A549 (cell line): ENCODE measurements around the gene CLCF1. TPM values are rescaled to one million over a fixed set of nuclear protein-coding genes. Genes with fewer than 3 reads are reported as not detected.

ENCODE experiments used
- ATAC-seq, 2 experiments: fragments of 200-7000 bp in 1 of 2; fragments of >200 bp in 1 of 2; cut with Nextera tagmentation in 1 of 2; cut with Tn5 transposase in 1 of 2; 3 replicates each; pipeline versions ENCODE4 v1.8.0 to v1.9.1; 2018 to 2020; ENCODE audit warnings: mild to moderate bottlenecking in 1 of 2, moderate library complexity in 1 of 2
- CTCF ChIA-PET: fragments of 300-600 bp; sonication (Branson Sonifier 250); formaldehyde crosslinking; extraction: SDS; loops from one replicate; lab custom pipeline; 2021; ENCODE audit warnings: antibody characterized with exemption, inconsistent platforms; lab: Yijun Ruan, JAX
- POLR2A ChIA-PET: fragments of 350-600 bp; formaldehyde crosslinking; extraction: SDS; loops from one replicate; lab custom pipeline; 2021; ENCODE audit warnings: antibody characterized with exemption, inconsistent platforms; lab: Yijun Ruan, JAX
- DNase-seq, 2 experiments: peaks; one replicate each; pipeline versions ENCODE4 v3.0.0 to v3.0.0-alpha.2; 2011 to 2016; ENCODE audit warnings: low read depth in 1 of 2, low spot score in 1 of 2
- FAIRE-seq: peaks from 2 replicates; lab custom pipeline; 2011; peaks lifted over from hg19 to GRCh38; lab: Jason Lieb, UNC
- H3K27ac ChIP-seq, 2 experiments: fragments of >200 bp; sonication (Bioruptor Twin); formaldehyde crosslinking; 3 replicates each; pipeline ENCODE4 v1.5.1; 2016 to 2017
- H3K4me1 ChIP-seq: fragments of >200 bp; sonication (Bioruptor Twin); formaldehyde crosslinking; 3 replicates; pipeline ENCODE4 v1.6.1; 2016
- H3K4me2 ChIP-seq: fragments of >200 bp; sonication (Bioruptor Twin); formaldehyde crosslinking; 3 replicates; pipeline ENCODE4 v1.6.1; 2016
- H3K4me3 ChIP-seq: fragments of >200 bp; sonication (Bioruptor Twin); formaldehyde crosslinking; 3 replicates; pipeline ENCODE4 v1.5.1; 2016
- H3K9me3 ChIP-seq: fragments of >200 bp; sonication (Bioruptor Twin); formaldehyde crosslinking; 3 replicates; pipeline ENCODE4 v1.6.1; 2016
- ATOH8 ChIP-seq: fragments of 250-450 bp; sonication (Bioruptor Pico); IDR thresholded peaks from 2 replicates; pipeline ENCODE4 v1.5.0; 2020; ENCODE audit warnings: low read depth, mild to moderate bottlenecking, moderate library complexity
- CBX2 ChIP-seq: fragments of 200-600 bp; sonication (generic); IDR thresholded peaks from 2 replicates; pipeline ENCODE4 v1.6.1; 2016; ENCODE audit warnings: low read depth, mild to moderate bottlenecking, borderline replicate concordance
- CHD2 ChIP-seq: fragments of 150-350 bp; IDR thresholded peaks from 2 replicates; pipeline ENCODE4 v1.6.1; 2014; ENCODE audit warnings: low read length; ENCODE audit not compliant: partially characterized antibody
- CHD4 ChIP-seq: fragments of 200-600 bp; sonication (generic); IDR thresholded peaks from 2 replicates; pipeline ENCODE4 v1.6.1; 2016; ENCODE audit warnings: antibody characterized with exemption, mild to moderate bottlenecking, borderline replicate concordance
- EHF ChIP-seq: fragments of 250-450 bp; sonication (Bioruptor Pico); IDR thresholded peaks from 2 replicates; pipeline ENCODE4 v1.5.0; 2020; ENCODE audit warnings: mild to moderate bottlenecking
- ELK1 ChIP-seq: fragments of 150-350 bp; IDR thresholded peaks from 2 replicates; pipeline ENCODE4 v1.6.1; 2014; ENCODE audit warnings: low read depth, mild to moderate bottlenecking, low read length
- EP300 ChIP-seq, 2 experiments: fragments of >200 bp; sonication (Bioruptor Twin); formaldehyde crosslinking; IDR thresholded peaks; 2 replicates in 1 of 2; 3 replicates in 1 of 2; pipeline ENCODE4 v1.6.1; 2016 to 2017
- ESRRA ChIP-seq: fragments of 150-350 bp; IDR thresholded peaks from 2 replicates; pipeline ENCODE4 v1.6.1; 2014; ENCODE audit warnings: mild to moderate bottlenecking, low read length, borderline replicate concordance
- FOXS1 ChIP-seq: fragments of 250-450 bp; sonication (Bioruptor Pico); IDR thresholded peaks from 2 replicates; pipeline ENCODE4 v1.5.0; 2020; ENCODE audit warnings: mild to moderate bottlenecking, moderate library complexity
- GATA3 ChIP-seq: IDR thresholded peaks from 2 replicates; pipeline ENCODE4 v1.6.1; 2012; ENCODE audit warnings: borderline replicate concordance
- HES2 ChIP-seq: fragments of >200 bp; sonication (Bioruptor Twin); formaldehyde crosslinking; IDR thresholded peaks from 2 replicates; pipeline ENCODE4 v1.6.1; 2016
- HEYL ChIP-seq: fragments of 250-450 bp; sonication (Bioruptor Pico); IDR thresholded peaks from 2 replicates; pipeline ENCODE4 v1.8.0; 2021; ENCODE audit warnings: mild to moderate bottlenecking, moderate library complexity
- HMGXB4 ChIP-seq: fragments of 250-450 bp; sonication (Bioruptor Pico); IDR thresholded peaks from 2 replicates; pipeline ENCODE4 v1.5.0; 2021; ENCODE audit warnings: mild to moderate bottlenecking, moderate library complexity, borderline replicate concordance
- HOXA7 ChIP-seq: fragments of 250-450 bp; sonication (Bioruptor Pico); IDR thresholded peaks from 2 replicates; pipeline ENCODE4 v1.5.0; 2020; ENCODE audit warnings: mild to moderate bottlenecking, moderate library complexity
- HOXB5 ChIP-seq: fragments of 250-450 bp; sonication (Bioruptor Pico); IDR thresholded peaks from 2 replicates; pipeline ENCODE4 v1.5.0; 2020; ENCODE audit warnings: mild to moderate bottlenecking, moderate library complexity
- JUNB ChIP-seq: fragments of >200 bp; sonication (Bioruptor Twin); formaldehyde crosslinking; IDR thresholded peaks from 2 replicates; pipeline ENCODE4 v1.6.1; 2016
- KDM1A ChIP-seq: fragments of 200-600 bp; sonication (generic); IDR thresholded peaks from 2 replicates; pipeline ENCODE4 v1.6.1; 2016; ENCODE audit warnings: low read depth, mild to moderate bottlenecking
- KDM5A ChIP-seq: fragments of 200-600 bp; sonication (generic); IDR thresholded peaks from 2 replicates; pipeline ENCODE4 v1.6.1; 2016; ENCODE audit warnings: antibody characterized with exemption, mild to moderate bottlenecking
- MYC ChIP-seq: IDR thresholded peaks from 2 replicates; pipeline ENCODE4 v1.6.1; 2012; ENCODE audit warnings: mild to moderate bottlenecking, inconsistent platforms, low read length, improper control_type of control experiment, borderline replicate concordance
- NFE2L2 ChIP-seq: fragments of 150-350 bp; conservative IDR thresholded peaks from 2 replicates; pipeline ENCODE4 v1.6.1; 2014; ENCODE audit warnings: low read length
- NPAS2 ChIP-seq: fragments of 250-450 bp; sonication (Bioruptor Pico); IDR thresholded peaks from 2 replicates; pipeline ENCODE4 v1.8.0; 2022; ENCODE audit warnings: mild to moderate bottlenecking, moderate library complexity, borderline replicate concordance
- PHF8 ChIP-seq: fragments of 200-600 bp; sonication (generic); IDR thresholded peaks from 2 replicates; pipeline ENCODE4 v1.6.1; 2016; ENCODE audit warnings: low read depth, mild to moderate bottlenecking, antibody characterized with exemption, moderate library complexity, borderline replicate concordance
- POLR2A ChIP-seq: IDR thresholded peaks from 2 replicates; pipeline ENCODE4 v1.6.1; 2012; ENCODE audit warnings: mild to moderate bottlenecking, low read length
- POLR2AphosphoS2 ChIP-seq: conservative IDR thresholded peaks from 2 replicates; pipeline ENCODE4 v1.6.1; 2012; ENCODE audit warnings: low read length, improper control_type of control experiment, inconsistent platforms
- RAD21 ChIP-seq, 2 experiments: fragments of >200 bp in 1 of 2; sonication (Bioruptor Twin) in 1 of 2; formaldehyde crosslinking in 1 of 2; IDR thresholded peaks in 1 of 2; conservative IDR thresholded peaks in 1 of 2; 2 replicates in 1 of 2; 3 replicates in 1 of 2; pipeline ENCODE4 v1.6.1; 2012 to 2018; ENCODE audit warnings: inconsistent platforms in 1 of 2
- RARB ChIP-seq: fragments of 250-450 bp; sonication (Bioruptor Pico); IDR thresholded peaks from 2 replicates; pipeline ENCODE4 v1.8.0; 2021; ENCODE audit warnings: mild to moderate bottlenecking, moderate library complexity
- REST ChIP-seq: fragments of 200-600 bp; sonication (generic); IDR thresholded peaks from 2 replicates; pipeline ENCODE4 v1.6.1; 2016; ENCODE audit warnings: antibody characterized with exemption, mild to moderate bottlenecking, moderate library complexity
- RFX5 ChIP-seq: fragments of 450-650 bp; IDR thresholded peaks from 2 replicates; pipeline ENCODE4 v1.7.1; 2014; ENCODE audit warnings: antibody characterized with exemption, mild to moderate bottlenecking, moderate library complexity
- RNF2 ChIP-seq: fragments of 200-600 bp; sonication (generic); IDR thresholded peaks from 2 replicates; pipeline ENCODE4 v1.6.1; 2016; ENCODE audit warnings: low read depth, mild to moderate bottlenecking, antibody characterized with exemption, moderate library complexity, borderline replicate concordance
- TFCP2L1 ChIP-seq: fragments of 250-450 bp; sonication (Bioruptor Pico); IDR thresholded peaks from 2 replicates; pipeline ENCODE4 v1.5.0; 2021; ENCODE audit warnings: mild to moderate bottlenecking
- ZC3H11A ChIP-seq: fragments of 450-650 bp; IDR thresholded peaks from 2 replicates; pipeline ENCODE4 v1.6.1; 2014; ENCODE audit warnings: antibody characterized with exemption, mild to moderate bottlenecking
- ZSCAN20 ChIP-seq: fragments of 250-450 bp; sonication (Bioruptor Pico); IDR thresholded peaks from 2 replicates; pipeline ENCODE4 v1.8.0; 2022; ENCODE audit warnings: mild to moderate bottlenecking, moderate library complexity
- WGBS: methylation state at CpG from one replicate; pipeline ENCODE4 v1.1.6; 2017; ENCODE audit errors: missing lambda C conversion rate; 5-methylcytosine and 5-hydroxymethylcytosine counted together
- polyA plus RNA-seq, 4 experiments: library from polyadenylated mRNA; depleted of rRNA in 3 of 4; stranded (reverse); fragments of >200 nt; fragmentation: RNase III in 1 of 4; extraction: RNeasy Plus Mini Kit Qiagen cat#74134 plus additional on column Dnase treatment in 1 of 4; gene quantifications; 2 replicates in 3 of 4; 3 replicates in 1 of 4; pipeline ENCODE4 v1.2.3, GENCODE V29; 2011 to 2017

The CLCF1 gene
- polyA plus RNA-seq, 2 of the 4 experiments (the other 2 are of a cell fraction), result 23.9 to 31.0 TPM

- no peaks in the 10 kb centered on the region for H3K9me3 ChIP-seq
- ATAC-seq (peak; percentile 1 to 4; a peak in 5 of 6 replicates), FAIRE-seq (no peak), DNase-seq (no peak)
- H3K4me2 ChIP-seq, result peak overlapping the region; percentile 93
- ChIA-PET CTCF (interaction anchor here (1.0 to 20.0 kb wide), 6 partner anchors 7 to 153 kb away, joined by 3 to 1913 read pairs (median 27); partner anchors contain the start of genes CLCF1, PITPNM1, PPP1CA and RAD9A), POLR2A (interaction anchor here (0.6 to 8.3 kb wide), 9 partner anchors 15 to 91 kb away, joined by 3 to 172 read pairs (median 4); partner anchors contain the start of genes CLCF1, PPP1CA, RAD9A and RPS6KB2)
- WGBS, result 3% methylated on average over 13 of the region's 25 CpGs
- peak overlapping the region; percentile 93 to 98 for H3K27ac ChIP-seq
- H3K4me3 ChIP-seq, result peak overlapping the region; percentile 69
- H3K4me1 ChIP-seq, result peaks cover 87% of the 10 kb centered on the region
- TF ChIP-seq HOXA7 (CRISPR knock-in tag), result 0 out of 2 replicates have a peak, but pooled peaks have one; percentile 52
- TF ChIP-seq FOXS1 (CRISPR knock-in tag), result no peak
- TF ChIP-seq POLR2A, result peak; percentile 28; the same call in 1 of the 2 replicates
- TF ChIP-seq GATA3, result no peak
- no peak for TF ChIP-seq RNF2
- TF ChIP-seq NPAS2 (CRISPR knock-in tag), result no peak
- TF ChIP-seq CHD4, result no peak
- no peak for TF ChIP-seq JUNB
- TF ChIP-seq POLR2AphosphoS2, result no peak
- TF ChIP-seq KDM1A, result no peak
- no peak for TF ChIP-seq RAD21 (conservative IDR thresholded peaks at IDR 0.05 in 1 of 2, IDR thresholded peaks at IDR 0.05 in 1 of 2)
- TF ChIP-seq HOXB5 (CRISPR knock-in tag), result no peak
- TF ChIP-seq RFX5, result no peak
- no peak for TF ChIP-seq ESRRA
- TF ChIP-seq CHD2, result no peak
- TF ChIP-seq NFE2L2, result no peak
- no peak for TF ChIP-seq ATOH8 (CRISPR knock-in tag)
- no peak for TF ChIP-seq CBX2
- no peak for TF ChIP-seq ZSCAN20 (CRISPR knock-in tag)
- TF ChIP-seq ZC3H11A, result no peak
- TF ChIP-seq PHF8, result no peak
- no peak for TF ChIP-seq HEYL (CRISPR knock-in tag)
- peak; percentile 22; the same call in 1 of the 2 replicates for TF ChIP-seq EHF
- peak; percentile 74; the same call in 1 of the 2 replicates for TF ChIP-seq TFCP2L1 (CRISPR knock-in tag)
- no peak for TF ChIP-seq HMGXB4
- no peak for TF ChIP-seq RARB (CRISPR knock-in tag)
- no peak for TF ChIP-seq ELK1
- TF ChIP-seq HES2, result no peak
- no peak for TF ChIP-seq MYC
- no peak for TF ChIP-seq KDM5A
- no peak for TF ChIP-seq REST
- TF ChIP-seq EP300 (IDR thresholded peaks at IDR 0.05), result 0 out of 5 replicates have a peak, but pooled peaks of 1 of the 2 experiments have one; percentile 2
These were observed 20.7 kb downstream of the CLCF1 start for GRCh38 chr11:67352546-67353316.
